KMS-11 (cell line): Measurements from ENCODE around the gene P3H4.

Source experiments
- H2AFZ ChIP-seq: fragments of 200-600 bp; sonication (generic); 2 replicates; pipeline ENCODE4 v1.6.1; 2016; ENCODE audit warnings: antibody characterized with exemption, mixed run types, low read depth
- H3K27ac ChIP-seq: fragments of 200-600 bp; sonication (generic); 2 replicates; pipeline ENCODE4 v1.6.1; 2016; ENCODE audit warnings: mild to moderate bottlenecking, mixed run types
- H3K27me3 ChIP-seq: fragments of 200-600 bp; sonication (generic); 2 replicates; pipeline ENCODE4 v1.6.1; 2017; ENCODE audit warnings: mild to moderate bottlenecking, low read depth, mixed run types, moderate library complexity; ENCODE audit not compliant: insufficient read depth
- H3K36me3 ChIP-seq: fragments of 200-600 bp; sonication (generic); 2 replicates; pipeline ENCODE4 v1.6.1; 2017; ENCODE audit warnings: mild to moderate bottlenecking, mixed run types; ENCODE audit not compliant: insufficient read depth
- H3K4me1 ChIP-seq: fragments of 200-600 bp; sonication (generic); 2 replicates; pipeline ENCODE4 v1.6.1; 2016; ENCODE audit warnings: mild to moderate bottlenecking, low read depth, mixed run types; ENCODE audit not compliant: poor library complexity, severe bottlenecking
- H3K4me2 ChIP-seq: fragments of 200-600 bp; sonication (generic); 2 replicates; pipeline ENCODE4 v1.7.0; 2016; ENCODE audit warnings: mild to moderate bottlenecking, mixed run types
- H3K4me3 ChIP-seq: fragments of 200-600 bp; sonication (generic); IDR thresholded peaks from 2 replicates; pipeline ENCODE4 v1.6.1; 2017; ENCODE audit warnings: low read depth, low read length, mixed read lengths; ENCODE audit not compliant: insufficient read depth
- H3K79me2 ChIP-seq: fragments of 200-600 bp; sonication (generic); 2 replicates; pipeline ENCODE4 v1.6.1; 2016; ENCODE audit warnings: low read depth, mixed run types; ENCODE audit not compliant: insufficient read depth
- H3K9ac ChIP-seq: fragments of 200-600 bp; sonication (generic); 2 replicates; pipeline ENCODE4 v1.6.1; 2016; ENCODE audit warnings: mild to moderate bottlenecking, mixed run types
- H4K20me1 ChIP-seq: fragments of 200-600 bp; sonication (generic); 2 replicates; pipeline ENCODE4 v1.6.1; 2016; ENCODE audit warnings: mild to moderate bottlenecking, mixed run types; ENCODE audit not compliant: insufficient read depth
- TF ChIP-seq, protein P1 (sequence below): fragments of 200-600 bp; sonication (generic); conservative IDR thresholded peaks from 2 replicates; pipeline ENCODE4 v1.6.1; 2017; ENCODE audit warnings: low read depth, mild to moderate bottlenecking, antibody characterized with exemption, low read length, moderate library complexity, mixed read lengths

P3H4 gene

DNA sequence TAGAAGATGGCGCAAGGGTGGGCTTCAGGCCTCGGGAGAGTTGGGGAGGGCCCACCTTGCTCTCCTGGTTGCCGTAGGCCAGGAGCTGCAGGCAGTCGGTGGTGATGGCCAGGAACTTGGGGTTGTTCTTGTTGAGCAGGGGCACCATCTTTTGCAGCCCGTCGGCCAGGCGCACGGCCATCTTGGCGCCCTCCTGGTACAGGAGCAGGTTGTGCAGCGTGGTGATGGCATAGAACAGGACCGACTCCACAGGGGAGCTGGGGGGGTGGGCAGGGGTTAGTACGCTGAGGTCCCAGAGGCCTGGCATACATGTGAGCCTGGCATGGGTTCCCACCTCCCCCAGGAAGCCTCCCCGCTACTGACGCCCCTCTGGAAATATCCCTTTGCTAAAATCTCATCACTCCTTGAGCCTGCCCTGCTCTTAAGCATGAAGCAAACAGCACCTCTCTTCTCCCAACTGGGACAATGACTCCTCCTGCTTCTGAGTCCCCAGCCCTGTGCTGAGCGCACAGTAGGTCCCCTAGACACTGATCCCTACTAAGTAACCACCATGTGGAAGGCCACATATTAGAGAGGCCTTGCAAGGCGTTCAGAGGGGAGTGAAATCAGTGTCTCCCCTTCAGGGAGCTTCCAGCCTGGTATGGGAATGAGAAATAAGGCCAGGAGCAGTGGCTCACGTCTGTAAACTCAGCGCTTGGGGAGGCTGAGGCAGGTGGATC, 44.3 kb downstream of the P3H4 start:
- no peaks in the 10 kb centered on the region for H3K4me1 ChIP-seq
- H3K79me2 ChIP-seq = no peaks in the 10 kb centered on the region
- TF ChIP-seq, protein P1, sequence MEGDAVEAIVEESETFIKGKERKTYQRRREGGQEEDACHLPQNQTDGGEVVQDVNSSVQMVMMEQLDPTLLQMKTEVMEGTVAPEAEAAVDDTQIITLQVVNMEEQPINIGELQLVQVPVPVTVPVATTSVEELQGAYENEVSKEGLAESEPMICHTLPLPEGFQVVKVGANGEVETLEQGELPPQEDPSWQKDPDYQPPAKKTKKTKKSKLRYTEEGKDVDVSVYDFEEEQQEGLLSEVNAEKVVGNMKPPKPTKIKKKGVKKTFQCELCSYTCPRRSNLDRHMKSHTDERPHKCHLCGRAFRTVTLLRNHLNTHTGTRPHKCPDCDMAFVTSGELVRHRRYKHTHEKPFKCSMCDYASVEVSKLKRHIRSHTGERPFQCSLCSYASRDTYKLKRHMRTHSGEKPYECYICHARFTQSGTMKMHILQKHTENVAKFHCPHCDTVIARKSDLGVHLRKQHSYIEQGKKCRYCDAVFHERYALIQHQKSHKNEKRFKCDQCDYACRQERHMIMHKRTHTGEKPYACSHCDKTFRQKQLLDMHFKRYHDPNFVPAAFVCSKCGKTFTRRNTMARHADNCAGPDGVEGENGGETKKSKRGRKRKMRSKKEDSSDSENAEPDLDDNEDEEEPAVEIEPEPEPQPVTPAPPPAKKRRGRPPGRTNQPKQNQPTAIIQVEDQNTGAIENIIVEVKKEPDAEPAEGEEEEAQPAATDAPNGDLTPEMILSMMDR = no peak
- H3K4me2 ChIP-seq = no peak overlapping the region
- no peak overlapping the region for H3K9ac ChIP-seq
- H3K36me3 ChIP-seq = no peaks in the 10 kb centered on the region
- no peak overlapping the region for H3K27ac ChIP-seq
- H3K27me3 ChIP-seq = no peaks in the 10 kb centered on the region
- no peak overlapping the region for H2AFZ ChIP-seq
- no peaks in the 10 kb centered on the region for H4K20me1 ChIP-seq
- H3K4me3 ChIP-seq = no peak overlapping the region

DNA sequence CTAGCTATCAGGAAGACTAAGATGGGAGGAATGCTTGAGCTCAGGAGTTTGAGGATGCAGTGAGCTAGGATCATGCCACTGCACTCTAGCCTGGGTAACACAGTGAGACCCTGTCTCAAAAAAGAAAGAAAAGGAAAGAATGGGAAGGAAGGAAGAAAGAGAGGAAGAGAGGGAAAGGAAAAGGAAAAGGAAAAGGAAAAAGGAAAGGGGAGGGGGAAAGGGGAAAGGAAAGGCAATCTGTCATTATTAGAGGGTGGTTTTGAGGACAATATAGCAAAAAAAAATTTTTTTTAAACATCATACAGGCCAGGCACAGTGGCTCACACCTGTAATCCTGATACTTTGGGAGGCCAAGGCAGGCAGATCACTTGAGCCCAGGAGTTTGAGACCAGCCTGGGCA, 45.6 kb downstream of the P3H4 start:
- H4K20me1 ChIP-seq = no peaks in the 10 kb centered on the region
- H3K4me3 ChIP-seq = no peak overlapping the region
- no peaks in the 10 kb centered on the region for H3K79me2 ChIP-seq
- no peak overlapping the region for H2AFZ ChIP-seq
- no peak overlapping the region for H3K27ac ChIP-seq
- H3K36me3 ChIP-seq = no peaks in the 10 kb centered on the region
- H3K27me3 ChIP-seq = no peaks in the 10 kb centered on the region
- no peak overlapping the region for H3K4me2 ChIP-seq
- no peak overlapping the region for H3K9ac ChIP-seq
- H3K4me1 ChIP-seq = no peaks in the 10 kb centered on the region
- TF ChIP-seq, protein P1 = no peak

DNA sequence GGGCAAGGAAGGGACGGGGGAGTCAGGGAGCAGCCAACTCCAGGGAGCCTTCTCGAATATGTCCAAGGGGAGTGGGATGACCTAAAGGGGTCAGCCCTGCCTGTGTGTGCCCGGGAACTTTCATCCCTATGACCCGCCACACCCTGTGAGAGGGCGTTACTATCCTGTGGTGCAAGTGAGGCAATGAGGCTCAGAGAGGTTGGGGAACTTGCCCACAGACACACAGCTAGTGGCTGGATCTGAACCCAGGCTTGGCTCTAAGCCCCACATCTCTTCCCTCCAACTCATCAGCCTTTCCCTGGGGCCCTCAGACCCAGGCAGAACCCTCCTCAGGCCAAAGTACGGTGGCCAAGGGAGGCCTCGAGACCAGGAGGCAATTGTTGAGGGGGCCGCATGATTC, 48.4 kb downstream of the P3H4 start:
- Histone ChIP-seq H3K4me1 (peaks cover 16% of the 10 kb centered on the region), H3K27ac (no peak overlapping the region), H4K20me1 (no peaks in the 10 kb centered on the region), H3K27me3 (no peaks in the 10 kb centered on the region), H3K4me3 (no peak overlapping the region), H3K4me2 (no peak overlapping the region), H3K36me3 (no peaks in the 10 kb centered on the region), H2AFZ (no peak overlapping the region), H3K79me2 (no peaks in the 10 kb centered on the region), H3K9ac (no peak overlapping the region)
- TF ChIP-seq, protein P1 = no peak

DNA sequence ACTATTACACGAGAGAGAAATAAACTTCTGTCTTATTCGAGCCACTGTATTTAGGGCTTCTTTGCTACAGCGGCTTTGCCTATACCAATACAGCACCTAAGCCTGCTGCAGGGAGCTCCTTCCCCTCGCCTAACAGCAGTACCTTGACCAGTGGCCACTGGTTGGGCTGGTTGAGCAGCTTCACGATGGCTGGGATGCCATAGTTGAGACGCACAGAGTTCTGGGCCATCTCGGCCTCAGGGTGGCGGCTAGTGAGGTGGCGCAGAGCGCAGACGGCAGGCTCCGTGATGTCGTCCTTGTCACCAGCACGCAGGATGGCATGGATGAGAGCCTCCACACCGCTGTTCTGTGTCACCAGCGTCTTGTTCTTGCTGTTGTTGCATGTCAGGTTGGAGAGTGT, 48.9 kb downstream of the P3H4 start:
- H3K4me1 ChIP-seq = peaks cover 21% of the 10 kb centered on the region
- no peak overlapping the region for H3K4me3 ChIP-seq
- no peaks in the 10 kb centered on the region for H3K79me2 ChIP-seq
- no peak overlapping the region for H3K9ac ChIP-seq
- no peaks in the 10 kb centered on the region for H4K20me1 ChIP-seq
- H3K4me2 ChIP-seq = no peak overlapping the region
- no peaks in the 10 kb centered on the region for H3K27me3 ChIP-seq
- no peak overlapping the region for H3K27ac ChIP-seq
- TF ChIP-seq, protein P1 = no peak
- no peak overlapping the region for H2AFZ ChIP-seq
- no peaks in the 10 kb centered on the region for H3K36me3 ChIP-seq
